NCI-H1092 (cell line): ENCODE results near the gene GPLD1.

ENCODE experiments used
- DNase-seq: peaks from one replicate; lab custom pipeline; 2025; lab: John Stamatoyannopoulos, UW

Gene GPLD1

DNA sequence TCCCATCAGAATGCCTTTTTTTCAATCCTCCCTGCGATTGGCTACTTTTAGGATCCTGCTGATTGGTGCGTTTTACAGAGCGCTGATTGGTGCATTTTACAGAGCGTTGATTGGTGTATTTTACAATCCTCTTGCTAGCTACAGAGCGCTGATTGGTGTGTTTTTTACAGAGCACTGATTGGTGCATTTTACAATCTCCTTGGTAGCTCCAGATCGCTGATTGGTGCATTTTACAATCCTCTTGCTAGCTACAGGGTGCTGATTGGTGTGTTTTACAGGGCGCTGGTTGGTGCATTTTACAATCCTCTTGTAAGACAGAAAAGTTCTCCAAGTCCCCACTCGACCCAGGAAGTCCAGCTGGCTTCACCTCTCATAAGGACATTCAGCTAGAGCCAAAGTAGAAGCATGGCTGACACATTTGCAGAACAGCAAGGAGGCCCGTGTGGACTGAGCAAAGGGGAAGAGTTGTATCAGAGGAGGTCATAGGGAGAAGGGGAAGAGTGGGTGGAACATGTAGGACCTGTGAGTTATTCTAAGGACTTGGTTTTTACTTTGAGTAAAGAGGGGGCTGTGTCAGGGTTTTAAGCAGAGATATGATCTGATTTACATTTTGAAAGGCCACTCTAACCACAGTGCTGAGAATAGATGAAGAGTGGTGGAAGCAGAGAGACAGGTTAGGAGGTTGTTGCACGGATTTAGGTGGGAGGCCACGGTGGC, 8.0 kb upstream of the GPLD1 start:
- no peak for DNase-seq

DNA sequence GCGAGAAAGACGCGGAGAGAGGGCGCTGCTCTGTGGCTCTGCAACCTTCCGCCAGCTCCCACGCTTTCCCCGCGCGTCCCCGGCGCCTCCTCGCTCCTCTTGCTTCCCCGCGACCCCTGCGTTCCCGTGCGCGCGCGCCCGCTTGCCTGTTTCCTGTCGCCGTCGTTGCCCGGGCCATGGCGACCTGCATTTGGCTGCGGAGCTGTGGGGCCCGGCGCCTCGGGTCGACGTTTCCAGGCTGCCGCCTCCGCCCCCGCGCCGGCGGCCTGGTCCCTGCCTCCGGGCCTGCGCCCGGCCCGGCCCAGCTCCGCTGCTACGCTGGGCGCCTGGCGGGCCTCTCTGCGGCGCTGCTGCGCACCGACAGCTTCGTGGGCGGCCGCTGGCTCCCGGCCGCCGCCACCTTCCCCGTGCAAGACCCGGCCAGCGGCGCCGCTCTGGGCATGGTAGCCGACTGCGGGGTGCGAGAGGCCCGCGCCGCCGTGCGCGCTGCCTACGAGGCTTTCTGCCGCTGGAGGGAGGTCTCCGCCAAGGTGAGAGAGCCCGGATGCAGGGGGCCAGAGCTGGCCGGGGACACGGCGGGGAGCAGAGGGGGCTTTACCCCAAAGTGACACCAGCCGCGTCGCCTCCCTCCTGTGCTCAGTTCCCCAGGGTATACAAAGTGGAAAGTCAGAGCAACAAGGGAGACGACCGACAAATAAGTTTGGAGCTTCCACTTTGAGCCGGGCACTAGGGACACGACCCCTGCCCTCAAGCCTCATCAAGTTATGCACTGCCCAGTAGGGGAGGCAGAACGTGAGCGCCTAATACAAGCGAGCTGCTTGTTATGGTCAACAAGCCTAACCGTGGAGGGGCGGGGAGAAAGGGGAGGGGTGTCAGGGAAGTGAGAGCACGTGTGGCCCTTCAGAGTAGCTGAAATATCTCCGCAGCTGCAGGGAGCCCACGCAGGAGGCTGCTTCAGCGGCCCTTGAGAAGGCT, 5.7 kb upstream of the GPLD1 start, which contains the start of gene ALDH5A1:
TSS of gene ALDH5A1 (plus strand) at position 149 of the 975 bp plus-strand sequence. CDS start at position 177, 28 bp downstream.
- peak; percentile 41 for DNase-seq

DNA sequence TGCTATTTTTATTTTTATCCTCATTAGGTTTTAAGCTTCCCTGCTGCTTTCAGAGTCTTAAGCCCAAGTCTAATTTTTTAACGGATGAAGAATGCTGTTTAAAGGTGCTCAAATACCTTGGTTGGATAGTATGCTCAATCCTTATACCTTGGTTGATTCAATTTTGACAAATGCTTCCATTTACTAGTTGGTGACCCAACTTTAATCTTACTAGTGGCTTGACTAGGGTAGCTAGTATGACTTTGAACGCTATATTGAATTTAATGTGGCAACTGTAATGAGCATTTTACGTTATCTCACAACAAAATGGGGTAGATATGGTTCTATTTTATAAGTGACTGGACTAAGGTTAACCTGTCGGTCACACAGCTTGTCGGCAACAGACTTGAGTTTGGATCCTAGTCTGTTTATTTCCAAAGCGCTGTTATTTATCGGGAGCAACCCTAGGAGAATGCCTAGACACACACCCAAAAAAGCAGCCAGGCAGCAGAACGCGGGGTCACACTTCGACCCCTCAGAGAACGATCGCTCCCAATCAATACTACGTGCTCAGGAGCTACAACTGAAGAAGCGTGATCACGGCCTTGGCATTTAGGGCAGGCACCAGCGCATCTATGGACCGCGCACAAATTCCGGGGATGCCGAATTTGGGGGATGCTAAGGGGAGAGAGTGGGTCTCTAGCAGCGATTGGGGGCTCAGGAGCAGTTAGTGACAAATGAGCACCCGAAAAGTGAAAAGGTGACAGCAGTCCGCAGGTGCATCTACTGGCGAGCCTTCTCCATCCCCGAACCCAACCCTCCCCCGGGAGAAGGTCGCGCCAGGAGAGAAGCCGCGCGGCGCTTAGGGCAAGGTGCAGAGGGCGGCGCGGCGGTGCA, 4.8 kb upstream of the GPLD1 start:
- DNase-seq, result no peak

DNA sequence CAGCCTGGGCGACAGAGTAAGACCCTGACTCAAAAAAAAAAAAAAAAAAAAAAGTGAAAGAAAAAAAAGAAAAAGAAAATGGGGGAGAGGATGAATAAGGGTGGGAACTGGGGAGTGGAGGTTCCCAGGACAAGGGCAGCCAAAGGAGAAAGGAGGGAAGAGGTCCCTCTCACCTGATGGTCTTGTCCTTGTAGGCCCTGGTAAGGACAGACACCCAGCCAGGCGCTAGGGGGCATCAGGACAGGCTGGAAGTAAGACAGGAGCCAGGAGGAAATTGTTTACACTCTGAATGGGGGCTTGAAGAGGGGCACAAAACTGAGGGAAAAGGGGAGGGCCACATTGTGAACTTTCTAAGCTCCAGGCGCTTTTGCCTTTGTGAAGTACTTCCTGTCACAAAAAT, 3.1 kb upstream of the GPLD1 start:
- no peak for DNase-seq

DNA sequence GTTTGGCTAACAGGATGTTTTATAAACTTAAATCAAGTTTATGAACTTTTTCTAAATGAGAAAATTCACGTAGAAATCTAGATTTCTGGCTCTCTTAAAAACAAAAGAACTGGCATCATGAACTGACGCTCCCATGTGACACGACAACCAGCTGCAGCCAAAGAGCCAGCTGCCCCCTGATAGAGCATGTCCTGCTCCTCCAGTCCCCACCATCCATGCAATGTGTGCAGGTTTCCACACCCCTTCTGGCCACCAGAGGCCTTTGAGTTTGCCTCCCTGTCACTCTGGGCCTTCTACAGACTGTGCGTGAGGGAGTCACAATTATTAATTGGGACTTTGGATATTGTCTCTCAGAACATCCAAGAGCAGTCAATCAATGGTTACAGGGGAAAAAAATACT, 1.6 kb upstream of the GPLD1 start:
- DNase-seq, result no peak

DNA sequence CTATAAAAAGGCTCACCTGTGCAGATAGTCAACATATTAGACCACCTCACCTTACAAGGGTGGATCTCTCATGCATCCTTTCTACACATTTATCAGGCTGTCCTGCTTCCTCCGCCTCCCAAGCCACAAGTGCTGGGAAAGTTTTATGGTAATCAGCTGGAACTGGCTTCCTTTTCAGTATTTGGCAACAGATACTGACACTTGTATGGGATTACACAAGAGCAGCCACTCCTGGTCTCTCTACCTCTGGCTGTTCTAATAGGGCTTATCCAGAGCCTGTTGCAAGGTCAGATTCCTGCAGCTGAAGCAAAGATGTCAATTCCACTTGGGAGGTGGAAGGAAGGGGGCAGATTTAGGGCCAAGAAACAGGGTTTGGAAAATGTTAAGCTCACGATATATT, 503 bp upstream of the GPLD1 start:
- DNase-seq, result no peak

DNA sequence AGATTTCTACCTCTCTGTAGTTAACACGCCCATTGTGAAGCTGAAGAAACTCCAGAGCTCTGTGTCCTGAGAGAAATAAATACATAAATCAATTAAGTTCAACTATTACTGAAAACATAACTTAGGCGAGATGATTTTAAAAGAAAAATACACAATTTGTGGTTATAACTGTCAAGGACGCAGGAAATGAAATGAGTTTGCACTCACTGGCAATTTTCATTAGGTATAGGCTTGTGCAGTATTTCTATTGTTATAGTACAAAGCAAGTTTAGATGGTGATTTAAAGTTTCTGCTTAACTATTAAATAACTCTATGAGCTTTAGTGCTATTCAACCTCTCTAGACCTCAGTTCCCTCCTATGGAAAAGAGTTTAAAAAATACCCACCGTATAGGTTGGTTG, 3.3 kb downstream of the GPLD1 start:
- DNase-seq, result no peak

DNA sequence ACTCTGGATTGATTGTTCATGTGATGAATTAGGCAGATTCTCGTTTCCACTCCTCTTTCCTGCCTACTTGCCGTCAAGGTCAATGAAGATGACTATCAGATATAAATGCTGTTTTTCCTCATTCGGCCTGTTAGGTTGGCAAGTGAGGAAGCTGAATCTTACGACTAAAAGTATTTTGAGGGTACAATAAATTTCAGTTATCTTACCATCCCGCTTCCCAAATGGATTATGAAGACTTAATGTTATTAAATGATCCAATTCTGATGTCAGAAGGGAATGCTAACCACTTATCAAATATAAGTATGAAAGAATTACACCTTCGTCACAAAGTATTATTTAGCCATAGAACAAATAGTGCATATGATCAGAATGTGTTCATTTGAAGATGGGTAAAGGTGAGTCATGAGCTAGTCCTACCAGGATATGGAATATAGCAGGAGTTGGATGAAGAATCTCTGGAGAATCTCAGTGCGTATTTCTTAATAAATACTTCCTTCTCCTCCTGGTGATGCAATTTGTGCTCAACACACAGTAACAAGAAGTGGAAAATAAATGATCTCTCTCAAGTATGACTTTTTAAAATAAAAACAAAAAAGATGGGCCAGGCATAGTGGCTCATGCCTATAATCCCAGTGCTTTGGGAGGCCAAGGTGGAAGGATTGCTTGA, 4.6 kb downstream of the GPLD1 start:
- DNase-seq, result no peak

DNA sequence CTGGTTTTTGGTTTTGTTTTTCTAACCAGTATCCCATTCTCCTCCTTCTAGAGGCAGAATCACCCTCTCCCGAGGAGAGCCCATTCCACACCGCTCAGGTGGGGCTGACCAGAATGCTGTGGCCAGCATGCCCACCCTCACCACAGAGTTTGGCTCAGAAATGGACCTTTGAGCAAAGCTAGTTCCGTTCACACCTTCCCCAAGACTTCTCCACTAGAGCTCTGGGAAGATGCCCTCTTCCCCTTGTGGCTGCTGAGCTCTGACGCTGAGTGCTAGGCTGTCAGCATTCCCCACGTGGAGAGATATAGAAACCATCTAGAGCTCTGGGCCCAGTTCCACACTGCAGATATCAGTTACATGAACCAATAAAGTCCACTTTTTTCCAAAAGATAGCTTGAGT, 7.9 kb downstream of the GPLD1 start:
- DNase-seq, result no peak

DNA sequence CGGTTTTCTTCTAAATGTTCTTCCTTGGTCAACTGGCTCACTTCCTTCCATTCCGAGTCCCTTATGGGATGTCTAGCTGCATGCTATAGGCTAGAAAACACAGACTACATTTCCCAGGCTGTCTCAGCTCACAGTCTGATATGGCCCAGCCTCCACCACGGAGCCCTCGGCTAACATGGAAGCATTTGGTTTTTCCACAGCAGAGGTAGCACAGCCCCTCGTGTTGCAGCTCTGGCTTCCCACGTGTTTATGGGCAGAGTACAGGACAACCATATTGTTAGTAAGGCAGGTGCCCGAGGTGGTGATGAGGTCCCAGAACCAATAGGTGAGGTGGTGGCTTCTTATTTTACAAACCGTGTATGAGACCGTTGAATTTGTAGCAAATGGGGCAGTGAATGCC, 8.7 kb downstream of the GPLD1 start:
- DNase-seq, result no peak

DNA sequence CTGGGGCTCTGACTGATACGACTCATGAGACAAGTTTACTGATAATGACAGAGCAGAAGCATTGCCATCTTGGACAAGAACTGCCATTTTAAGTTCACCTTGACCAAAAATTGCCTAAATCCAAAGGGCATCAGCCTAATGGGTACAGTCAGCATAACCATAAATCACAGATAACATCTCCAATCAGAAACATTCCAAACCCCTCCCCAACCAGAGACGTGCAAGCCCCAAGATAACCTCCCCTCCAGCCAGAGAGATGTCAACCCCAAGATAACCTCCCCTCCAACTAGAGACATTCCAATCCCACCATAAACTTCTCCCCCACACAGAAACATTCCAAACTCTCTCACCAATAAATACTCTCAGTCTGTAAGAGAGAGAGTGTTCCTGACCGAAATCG, 10.5 kb downstream of the GPLD1 start:
- no peak for DNase-seq

DNA sequence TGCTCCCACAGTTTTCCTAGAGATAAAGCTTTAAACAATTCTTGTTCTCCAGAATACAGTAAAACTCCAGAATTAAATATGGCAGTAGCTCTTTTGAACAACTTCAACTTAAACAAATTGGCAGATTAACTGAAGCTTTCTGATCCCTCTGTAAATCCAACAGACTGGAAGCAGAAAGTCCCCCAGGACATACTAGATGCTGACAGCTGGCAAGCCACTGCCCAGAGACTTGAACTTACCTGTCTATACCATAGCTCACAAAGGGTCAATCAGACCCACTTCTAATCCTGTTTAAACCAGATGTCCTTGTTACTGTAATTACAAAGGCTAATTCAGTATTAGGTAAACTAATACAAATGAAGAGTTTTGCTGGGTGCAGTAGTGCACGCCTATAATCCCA, 12.3 kb downstream of the GPLD1 start:
- no peak for DNase-seq

DNA sequence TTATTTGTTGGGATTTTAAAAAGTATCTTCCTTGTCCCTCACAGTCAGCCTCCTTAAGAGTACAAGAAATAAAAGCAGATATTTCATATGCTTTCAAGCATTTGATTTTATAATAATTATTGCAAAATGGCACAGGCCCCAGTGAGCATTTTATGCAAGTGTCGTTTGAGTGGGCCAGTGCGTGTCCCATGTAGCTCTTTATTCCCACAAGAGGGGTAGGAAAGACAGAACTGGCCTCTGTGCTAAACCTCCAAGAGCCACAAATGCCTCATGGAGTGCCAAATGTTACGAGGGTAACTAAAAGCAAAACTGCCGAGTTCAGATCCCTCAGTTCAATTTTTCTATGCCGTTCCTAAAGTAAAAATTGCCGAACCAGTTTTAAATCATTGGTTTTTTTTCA, 12.7 kb downstream of the GPLD1 start:
- no peak for DNase-seq

DNA sequence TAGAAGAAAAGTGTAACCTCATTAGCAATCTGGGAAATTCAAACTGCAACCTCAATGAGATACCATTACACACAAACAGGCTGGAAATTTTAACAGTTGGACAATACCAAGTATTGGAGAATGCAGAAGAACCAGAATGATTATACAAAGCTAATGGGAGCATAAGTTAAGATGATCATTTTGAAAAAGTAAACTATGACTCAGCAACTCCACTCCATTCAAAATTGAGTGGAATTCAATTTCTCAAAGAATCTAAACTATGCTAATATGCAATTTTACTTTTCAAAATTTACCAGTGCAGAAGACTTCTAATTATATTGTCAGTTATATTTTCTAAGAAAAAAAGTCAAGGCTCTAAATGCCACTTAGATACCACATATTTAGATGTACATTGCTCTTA, 17.2 kb downstream of the GPLD1 start:
- no peak for DNase-seq

DNA sequence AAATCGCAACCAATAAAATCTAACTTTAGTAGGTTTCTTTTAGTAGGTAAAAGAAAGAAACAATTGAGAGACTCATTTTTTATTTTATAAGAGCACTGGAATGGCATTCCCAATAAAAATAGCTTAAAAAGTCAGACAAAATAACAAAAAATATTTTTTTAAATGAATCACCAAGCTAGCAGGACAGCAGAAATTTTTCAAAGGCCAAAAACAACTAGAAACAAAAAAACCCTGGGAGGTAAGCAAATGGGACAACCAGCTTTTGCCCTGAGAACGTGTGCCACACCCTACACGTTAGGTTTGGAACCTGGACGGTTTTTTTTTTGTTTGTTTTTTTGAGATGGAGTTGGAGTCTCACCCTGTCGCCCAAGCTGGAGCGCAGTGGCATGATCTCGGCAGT, 19.6 kb downstream of the GPLD1 start:
- DNase-seq, result no peak

DNA sequence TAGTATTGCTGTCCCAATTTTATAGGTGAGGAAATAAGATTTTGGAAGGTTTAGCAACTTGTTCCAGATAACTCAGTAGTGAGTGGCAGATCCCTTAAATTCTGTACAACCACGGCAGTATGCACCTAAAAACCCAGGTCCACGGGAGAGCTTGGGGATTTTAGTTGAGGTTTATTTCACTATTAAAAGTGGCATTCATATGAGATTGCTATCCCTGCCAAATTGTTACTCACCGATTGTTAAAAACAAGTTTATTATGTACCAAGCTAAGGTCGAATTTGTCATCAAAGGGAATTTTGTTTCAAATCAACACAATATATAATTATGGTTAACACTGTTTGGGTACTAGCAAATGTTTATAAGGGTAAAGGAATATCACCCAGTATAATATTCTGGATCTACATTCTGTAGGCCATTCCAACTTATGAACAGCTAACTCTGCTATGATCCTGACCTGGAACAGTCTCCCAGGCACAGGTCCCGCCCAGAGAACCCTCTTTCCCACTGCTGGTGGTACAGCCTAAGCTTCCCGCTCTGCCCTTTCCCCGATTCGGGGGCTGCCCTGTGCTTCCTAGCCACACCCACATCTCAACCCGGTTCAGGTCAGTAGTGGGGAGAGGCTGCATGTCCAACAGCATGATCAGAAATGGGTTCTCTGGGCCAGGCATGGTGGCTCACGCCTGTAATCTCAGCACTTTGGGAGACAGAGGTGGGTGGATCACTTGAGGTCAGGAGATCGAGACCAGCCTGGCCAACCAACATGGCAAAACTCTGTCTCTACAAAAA, 24.9 kb downstream of the GPLD1 start:
- DNase-seq, result no peak

DNA sequence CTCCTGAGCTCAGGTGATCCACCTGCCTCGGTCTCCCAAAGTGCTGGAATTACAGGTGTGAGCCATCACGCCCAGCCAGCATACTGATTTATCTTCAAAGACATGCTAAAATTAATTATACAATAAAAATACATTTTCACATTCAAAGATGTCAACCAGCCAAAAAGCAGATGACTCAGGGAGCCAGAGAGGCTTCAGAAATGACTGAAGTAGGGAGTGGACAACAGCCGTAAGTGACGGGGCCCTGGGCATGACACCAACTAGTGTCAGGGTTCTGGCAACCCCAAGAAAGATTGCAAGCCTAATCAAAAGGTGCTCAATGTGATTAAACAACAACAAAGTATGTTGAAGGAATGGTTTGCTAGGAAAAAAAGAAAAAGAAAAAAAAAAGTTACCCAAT, 28.4 kb downstream of the GPLD1 start:
- DNase-seq, result no peak

DNA sequence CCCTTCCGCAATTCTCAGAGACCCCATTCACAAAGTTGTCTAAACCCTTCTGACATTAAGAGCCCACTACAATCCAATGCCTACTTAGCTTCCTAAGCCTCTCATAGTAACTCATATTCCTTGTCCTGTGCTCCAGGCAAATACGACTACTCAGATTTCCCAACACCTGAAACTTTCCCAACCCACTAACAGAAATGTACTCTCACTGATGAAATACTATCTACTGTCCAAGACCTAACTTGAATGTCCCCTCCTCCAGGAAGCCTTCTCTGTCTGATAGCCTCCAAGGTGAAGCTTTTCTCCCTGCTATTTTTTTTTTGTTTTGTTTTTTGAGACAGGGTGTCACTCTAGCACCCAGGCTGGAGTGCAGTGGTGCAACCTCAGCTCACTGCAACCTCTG, 30.4 kb downstream of the GPLD1 start:
- DNase-seq, result no peak

DNA sequence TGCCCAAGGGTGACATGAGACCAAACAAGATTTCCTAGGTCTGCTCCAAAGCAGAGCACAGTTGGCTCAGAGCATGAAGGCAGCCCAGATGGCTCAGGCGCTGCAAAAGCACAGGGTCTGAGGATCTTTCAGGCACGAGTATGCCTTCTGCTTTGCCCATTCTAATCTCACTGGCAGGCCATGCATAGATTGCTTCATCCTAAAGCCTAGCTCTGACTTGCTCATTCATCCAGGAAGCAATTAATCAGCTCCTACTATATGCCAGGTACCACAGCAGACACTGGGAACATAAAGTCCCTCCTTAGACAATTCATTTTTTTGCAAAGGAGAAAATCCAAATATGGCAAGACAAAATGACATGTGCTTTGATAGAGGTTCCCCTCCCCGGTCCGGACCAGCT, 31.2 kb downstream of the GPLD1 start:
- DNase-seq, result no peak

DNA sequence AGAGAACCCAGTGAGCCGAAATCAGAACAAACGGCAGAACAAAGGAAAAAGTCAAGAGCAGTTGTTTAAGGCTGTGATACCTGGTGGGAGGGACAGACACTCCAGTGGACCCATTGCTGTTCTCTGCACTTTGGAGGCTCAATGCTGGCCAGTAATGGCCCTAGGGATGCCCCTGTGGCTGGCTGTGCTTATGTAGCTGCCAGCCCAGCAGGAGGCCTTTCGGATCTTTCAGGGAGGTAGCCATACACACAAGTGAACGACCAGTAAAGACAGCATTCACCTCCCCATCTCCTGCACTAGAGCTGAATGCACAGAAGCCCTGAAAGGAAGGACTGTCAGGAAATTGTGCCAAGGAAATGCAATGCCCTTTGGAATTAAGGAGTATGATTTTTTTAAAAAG, 34.3 kb downstream of the GPLD1 start:
- DNase-seq, result no peak

DNA sequence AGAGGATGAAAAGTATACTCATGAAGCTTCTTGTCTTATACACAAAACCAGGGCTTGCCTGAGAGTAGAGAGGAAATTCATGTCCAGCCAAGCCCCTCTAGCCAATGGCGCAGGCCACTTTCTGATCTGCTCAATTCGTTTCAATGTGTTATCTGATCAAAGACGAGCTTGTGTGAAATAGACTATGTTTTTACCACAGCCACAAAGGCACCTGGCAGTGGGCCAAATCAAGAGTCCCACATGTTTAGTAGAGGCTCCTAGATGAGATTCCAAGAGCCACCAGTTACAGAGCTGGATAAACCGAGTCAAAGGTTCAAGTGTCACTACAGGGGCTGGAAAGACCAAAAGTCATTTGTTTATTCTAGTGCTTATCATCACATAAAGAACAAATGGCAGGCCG, 34.9 kb downstream of the GPLD1 start:
- DNase-seq, result no peak
